SK-N-SH treated with all-trans-retinoic acid at 6 μM for 48 hours (cell line): ENCODE data around the gene IGFN1.

Experiments
- CSDC2 ChIP-seq: fragments of 250-450 bp; sonication (Bioruptor Pico); IDR thresholded peaks from 2 replicates; pipeline ENCODE4 v1.5.0; 2020; ENCODE audit warnings: mild to moderate bottlenecking, moderate library complexity
- ESRRG ChIP-seq: fragments of 250-450 bp; sonication (Bioruptor Pico); IDR thresholded peaks from 2 replicates; pipeline ENCODE4 v1.6.1; 2021; ENCODE audit warnings: mild to moderate bottlenecking
- TCF4 ChIP-seq: fragments of 250-450 bp; sonication (Bioruptor Pico); IDR thresholded peaks from 2 replicates; pipeline ENCODE4 v1.8.0; 2021; ENCODE audit warnings: mild to moderate bottlenecking, moderate library complexity, borderline replicate concordance
- ZC3H10 ChIP-seq: fragments of 250-450 bp; sonication (Bioruptor Pico); IDR thresholded peaks from 2 replicates; pipeline ENCODE4 v1.5.1; 2021; ENCODE audit warnings: mild to moderate bottlenecking, moderate library complexity
- ZNF70 ChIP-seq: fragments of 450-650 bp; formaldehyde crosslinking; IDR thresholded peaks from 2 replicates; pipeline ENCODE4 v1.5.0; 2020; ENCODE audit warnings: mild to moderate bottlenecking, moderate library complexity
- ZNF8 ChIP-seq: fragments of 450-650 bp; formaldehyde crosslinking; IDR thresholded peaks from 2 replicates; pipeline ENCODE4 v1.5.0; 2020; ENCODE audit warnings: mild to moderate bottlenecking, moderate library complexity
- TF ChIP-seq, protein P1 (sequence below): fragments of 250-450 bp; sonication (Bioruptor Pico); IDR thresholded peaks from 2 replicates; pipeline ENCODE4 v1.8.0; 2021; ENCODE audit warnings: low read depth, mild to moderate bottlenecking, moderate library complexity, borderline replicate concordance

- TF ChIP-seq ZNF8 (CRISPR knock-in tag) (no peak), TCF4 (no peak), ZNF70 (CRISPR knock-in tag) (no peak), CSDC2 (CRISPR knock-in tag) (no peak), ESRRG (CRISPR knock-in tag) (no peak), ZC3H10 (CRISPR knock-in tag) (no peak)
- TF ChIP-seq, protein P1, sequence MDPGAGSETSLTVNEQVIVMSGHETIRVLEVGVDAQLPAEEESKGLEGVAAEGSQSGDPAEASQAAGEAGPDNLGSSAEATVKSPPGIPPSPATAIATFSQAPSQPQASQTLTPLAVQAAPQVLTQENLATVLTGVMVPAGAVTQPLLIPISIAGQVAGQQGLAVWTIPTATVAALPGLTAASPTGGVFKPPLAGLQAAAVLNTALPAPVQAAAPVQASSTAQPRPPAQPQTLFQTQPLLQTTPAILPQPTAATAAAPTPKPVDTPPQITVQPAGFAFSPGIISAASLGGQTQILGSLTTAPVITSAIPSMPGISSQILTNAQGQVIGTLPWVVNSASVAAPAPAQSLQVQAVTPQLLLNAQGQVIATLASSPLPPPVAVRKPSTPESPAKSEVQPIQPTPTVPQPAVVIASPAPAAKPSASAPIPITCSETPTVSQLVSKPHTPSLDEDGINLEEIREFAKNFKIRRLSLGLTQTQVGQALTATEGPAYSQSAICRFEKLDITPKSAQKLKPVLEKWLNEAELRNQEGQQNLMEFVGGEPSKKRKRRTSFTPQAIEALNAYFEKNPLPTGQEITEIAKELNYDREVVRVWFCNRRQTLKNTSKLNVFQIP (CRISPR knock-in tag) = no peak
These were observed 10.5 kb upstream of the IGFN1 start for GRCh38 chr1:201180141-201180540.
